A673 (cell line): ENCODE measurements around the gene CDH26. TPM values are rescaled to one million over a fixed set of nuclear protein-coding genes. Genes with fewer than 3 reads are reported as not detected.

Experiments
- BruUV-seq: library from RNA; stranded (reverse); fragments of 400-500 nt; replicated peaks from 2 replicates; lab custom pipeline; 2021; lab: Mats Ljungman, UMichigan
- CTCF ChIA-PET: fragments of 300-600 bp; sonication (Branson Sonifier 250); formaldehyde crosslinking; loops from one replicate; lab custom pipeline; 2022; ENCODE audit warnings: antibody characterized with exemption; lab: Charles Lee
- POLR2A ChIA-PET: fragments of 300-600 bp; sonication (Branson Sonifier 250); formaldehyde crosslinking; loops from one replicate; lab custom pipeline; 2022; ENCODE audit warnings: antibody characterized with exemption; ENCODE audit not compliant: low non-redundant PET; lab: Charles Lee
- DNase-seq: peaks from one replicate; pipeline ENCODE4 v3.0.0-alpha.2; 2015; ENCODE audit warnings: low spot score
- H3K27ac ChIP-seq: fragments of 200-600 bp; sonication (generic); 2 replicates; pipeline ENCODE4 v1.5.1; 2016; ENCODE audit warnings: mixed run types, low read depth, mild to moderate bottlenecking, mixed read lengths, antibody characterized with exemption, low read length; ENCODE audit not compliant: poor library complexity, severe bottlenecking
- H3K27me3 ChIP-seq: fragments of 200-600 bp; sonication (generic); replicated peaks from 2 replicates; pipeline ENCODE4 v1.6.1; 2017; ENCODE audit warnings: mixed run types, low read depth, mild to moderate bottlenecking, mixed read lengths, antibody characterized with exemption, low read length; ENCODE audit not compliant: insufficient read depth, poor library complexity
- H3K36me3 ChIP-seq: fragments of 200-600 bp; sonication (generic); 2 replicates; pipeline ENCODE4 v1.6.1; 2016; ENCODE audit warnings: mixed run types, mild to moderate bottlenecking, mixed read lengths, antibody characterized with exemption, low read length; ENCODE audit not compliant: insufficient read depth, poor library complexity, severe bottlenecking
- H3K4me1 ChIP-seq: fragments of 200-600 bp; sonication (generic); 2 replicates; pipeline ENCODE4 v1.6.1; 2017; ENCODE audit warnings: mixed run types, mild to moderate bottlenecking, mixed read lengths, antibody characterized with exemption, low read length; ENCODE audit not compliant: insufficient read depth, poor library complexity, severe bottlenecking
- H3K4me3 ChIP-seq: fragments of 200-600 bp; sonication (generic); 2 replicates; pipeline ENCODE4 v1.5.1; 2016; ENCODE audit warnings: low read depth, mixed run types, mild to moderate bottlenecking, mixed read lengths, low read length; ENCODE audit not compliant: poor library complexity, severe bottlenecking
- H3K9me3 ChIP-seq: fragments of 200-600 bp; sonication (generic); 2 replicates; pipeline ENCODE4 v1.6.1; 2016; ENCODE audit warnings: mixed run types, low read depth, mild to moderate bottlenecking, mixed read lengths, antibody characterized with exemption, low read length; ENCODE audit not compliant: poor library complexity, severe bottlenecking
- CTCF ChIP-seq: fragments of 300-800, 200-600 bp; sonication (generic); conservative IDR thresholded peaks from 2 replicates; pipeline ENCODE4 v1.5.1; 2017; ENCODE audit warnings: low read depth, mild to moderate bottlenecking, antibody characterized with exemption, low read length, moderate library complexity, mixed read lengths
- EZH2 ChIP-seq: fragments of 200-600 bp; sonication (generic); IDR thresholded peaks from 2 replicates; pipeline ENCODE4 v1.6.1; 2017; ENCODE audit warnings: borderline replicate concordance, low read depth, mild to moderate bottlenecking, mixed read lengths, antibody characterized with exemption, low read length; ENCODE audit not compliant: poor library complexity, severe bottlenecking
- intact Hi-C: fragments of 100-400 bp; cut with micrococcal nuclease; formaldehyde crosslinking; loops from one replicate; pipeline ENCODE4 v1.10.0; 2022; ENCODE audit not compliant: unreplicated experiment
- total RNA-seq: library from RNA; stranded (reverse); gene quantifications from 2 replicates; pipeline ENCODE4 v1.2.3, GENCODE V29; 2021

CDH26 gene
- total RNA-seq, 1 experiment from 2014 or later = 0.58 TPM

- H3K9me3 ChIP-seq = no peaks in the 10 kb centered on the region
- H3K4me1 ChIP-seq = no peaks in the 10 kb centered on the region
- DNase-seq = no peak
- no peak overlapping the region for H3K4me3 ChIP-seq
- ChIA-PET POLR2A (no interaction called here), CTCF (no interaction called here)
- no peak for TF ChIP-seq CTCF
- no peak for TF ChIP-seq EZH2
- H3K27ac ChIP-seq = no peak overlapping the region
- H3K27me3 ChIP-seq = no peaks in the 10 kb centered on the region
- intact Hi-C loops = no loop called here
- no TSS peak for BruUV-seq
- H3K36me3 ChIP-seq = no peaks in the 10 kb centered on the region
These were observed 32.9 kb upstream of the CDH26 start for GRCh38 chr20:59925359-59925758.

GRCh38 chr20:59925899-59926298, 32.3 kb upstream of the CDH26 start:
- H3K4me1 ChIP-seq = no peaks in the 10 kb centered on the region
- H3K27me3 ChIP-seq = no peaks in the 10 kb centered on the region
- intact Hi-C loops = no loop called here
- POLR2A ChIA-PET = no interaction called here
- TF ChIP-seq CTCF (no peak), EZH2 (no peak)
- H3K27ac ChIP-seq = no peak overlapping the region
- no peak for DNase-seq
- H3K36me3 ChIP-seq = no peaks in the 10 kb centered on the region
- no peak overlapping the region for H3K4me3 ChIP-seq
- BruUV-seq = no TSS peak
- H3K9me3 ChIP-seq = no peaks in the 10 kb centered on the region
- CTCF ChIA-PET = no interaction called here

GRCh38 chr20:59931511-59932312, 26.5 kb upstream of the CDH26 start:
- no peaks in the 10 kb centered on the region for H3K4me1 ChIP-seq
- CTCF ChIA-PET = no interaction called here
- no peak for TF ChIP-seq EZH2
- TF ChIP-seq CTCF = no peak
- no peak overlapping the region for H3K4me3 ChIP-seq
- no peaks in the 10 kb centered on the region for H3K36me3 ChIP-seq
- no TSS peak for BruUV-seq
- DNase-seq = no peak
- intact Hi-C loops = no loop called here
- POLR2A ChIA-PET = no interaction called here
- no peak overlapping the region for H3K27ac ChIP-seq
- no peaks in the 10 kb centered on the region for H3K27me3 ChIP-seq
- H3K9me3 ChIP-seq = no peaks in the 10 kb centered on the region
